Erythroblast (primary cell): ENCODE data around the gene EPHA1.

ENCODE experiments used
- GATA1 ChIP-seq: IDR thresholded peaks from 2 replicates; pipeline ENCODE4 v1.6.1; 2011; ENCODE audit warnings: low read depth, mild to moderate bottlenecking, control low read depth, low read length, moderate library complexity
- POLR2A ChIP-seq: IDR thresholded peaks from 2 replicates; pipeline ENCODE4 v1.6.1; 2011; ENCODE audit warnings: mild to moderate bottlenecking, low read length

- no peak for TF ChIP-seq POLR2A
- no peak for TF ChIP-seq GATA1
Observed at GRCh38 chr7:143343596-143343995, 65.1 kb downstream of the EPHA1 start.
